Stimulated activated CD8-positive, alpha-beta memory T cell treated with anti-CD3 and anti-CD28 coated beads, Interleukin-15, amount 100 ng/mL, for 24 hours (primary cell): ENCODE measurements around the gene DIP2C.
"Not testable (repeated sequence)": the region's sequence is repeated elsewhere in the genome, so short reads cannot be mapped to it uniquely, and the experiment has no call there.

ENCODE experiments used
- DNase-seq: peaks from one replicate; pipeline ENCODE4 v3.0.0-alpha.2; 2020; ENCODE audit warnings: low read depth

Gene DIP2C

GRCh38 chr10:479706-480497 is 209.6 kb downstream of the DIP2C start:
- DNase-seq = not testable (repeated sequence)

GRCh38 chr10:478471-479245 is 210.8 kb downstream of the DIP2C start:
- DNase-seq = no peak

GRCh38 chr10:477620-478019 is 211.8 kb downstream of the DIP2C start:
- no peak for DNase-seq

GRCh38 chr10:476455-476780 is 213.1 kb downstream of the DIP2C start:
- no peak for DNase-seq

GRCh38 chr10:475709-476454 is 213.6 kb downstream of the DIP2C start:
- no peak for DNase-seq

- DNase-seq = no peak
These were observed 214.5 kb downstream of the DIP2C start for GRCh38 chr10:474946-475345.

- DNase-seq = no peak
These were observed 215.1 kb downstream of the DIP2C start for GRCh38 chr10:474406-474805.

GRCh38 chr10:472241-472910 is 217.1 kb downstream of the DIP2C start:
- no peak for DNase-seq

- no peak for DNase-seq
These were observed 219.0 kb downstream of the DIP2C start for GRCh38 chr10:470339-471003.

GRCh38 chr10:469947-470338 is 219.5 kb downstream of the DIP2C start:
- DNase-seq = no peak

- no peak for DNase-seq
These were observed 229.7 kb downstream of the DIP2C start for GRCh38 chr10:459743-460142.

GRCh38 chr10:458421-458851 is 231.0 kb downstream of the DIP2C start:
- no peak for DNase-seq

GRCh38 chr10:456486-456885 is 233.0 kb downstream of the DIP2C start:
- DNase-seq = no peak

- DNase-seq = no peak
These were observed 234.6 kb downstream of the DIP2C start for GRCh38 chr10:454860-455259.

- no peak for DNase-seq
These were observed 235.8 kb downstream of the DIP2C start for GRCh38 chr10:453647-454046.

- no peak for DNase-seq
These were observed 236.7 kb downstream of the DIP2C start for GRCh38 chr10:452512-453426.

- no peak for DNase-seq
These were observed 237.6 kb downstream of the DIP2C start for GRCh38 chr10:451856-452255.

- DNase-seq = no peak
These were observed 238.4 kb downstream of the DIP2C start for GRCh38 chr10:451021-451471.

GRCh38 chr10:450463-450862 is 239.0 kb downstream of the DIP2C start:
- no peak for DNase-seq

GRCh38 chr10:449331-449730 is 240.1 kb downstream of the DIP2C start:
- not testable (repeated sequence) for DNase-seq

GRCh38 chr10:443459-443858 is 246.0 kb downstream of the DIP2C start:
- DNase-seq = no peak
